Hepatocyte (in vitro differentiated cells): ENCODE results near the gene KLHL21. TPM values are rescaled to one million over a fixed set of nuclear protein-coding genes. Genes with fewer than 3 reads are reported as not detected.

Experiments
- DNase-seq: peaks from one replicate; pipeline ENCODE4 v3.0.0-alpha.2; 2016; ENCODE audit warnings: low spot score
- H2AFZ ChIP-seq: fragments of 200-600 bp; sonication (generic); 2 replicates; pipeline ENCODE4 v1.6.0; 2016; ENCODE audit warnings: antibody characterized with exemption, mild to moderate bottlenecking
- H3K27ac ChIP-seq: fragments of 200-600 bp; sonication (generic); 2 replicates; pipeline ENCODE4 v1.5.1; 2016; ENCODE audit warnings: mild to moderate bottlenecking
- H3K27me3 ChIP-seq: fragments of 200-600 bp; sonication (generic); 2 replicates; pipeline ENCODE4 v1.6.1; 2016
- H3K36me3 ChIP-seq: fragments of 200-600 bp; sonication (generic); replicated peaks from 2 replicates; pipeline ENCODE4 v1.5.1; 2016; ENCODE audit warnings: low read depth; ENCODE audit not compliant: insufficient read depth
- H3K4me1 ChIP-seq: fragments of 200-600 bp; sonication (generic); 2 replicates; pipeline ENCODE4 v1.5.1; 2016; ENCODE audit warnings: mild to moderate bottlenecking, moderate library complexity; ENCODE audit not compliant: insufficient read depth
- H3K4me2 ChIP-seq: fragments of 200-600 bp; sonication (generic); 2 replicates; pipeline ENCODE4 v1.6.0; 2016
- H3K4me3 ChIP-seq: fragments of 200-600 bp; sonication (generic); 2 replicates; pipeline ENCODE4 v1.5.1; 2016; ENCODE audit warnings: mild to moderate bottlenecking
- H3K79me2 ChIP-seq: fragments of 200-600 bp; sonication (generic); 2 replicates; pipeline ENCODE4 v1.6.0; 2017; ENCODE audit warnings: mild to moderate bottlenecking
- H3K9me2 ChIP-seq: fragments of 200-600 bp; sonication (generic); replicated peaks from 2 replicates; pipeline ENCODE4 v1.6.0; 2017; ENCODE audit warnings: mild to moderate bottlenecking; ENCODE audit not compliant: insufficient read depth
- H3K9me3 ChIP-seq: fragments of 200-600 bp; sonication (generic); 2 replicates; pipeline ENCODE4 v1.5.1; 2016; ENCODE audit warnings: low read depth, mild to moderate bottlenecking
- H4K20me1 ChIP-seq: fragments of 200-600 bp; sonication (generic); 2 replicates; pipeline ENCODE4 v1.6.0; 2016; ENCODE audit warnings: mild to moderate bottlenecking; ENCODE audit not compliant: insufficient read depth, poor library complexity, severe bottlenecking
- EZH2 ChIP-seq: fragments of 200-600 bp; sonication (generic); IDR thresholded peaks from 2 replicates; pipeline ENCODE4 v1.6.1; 2016; ENCODE audit warnings: antibody characterized with exemption, mild to moderate bottlenecking, borderline replicate concordance
- EZH2phosphoT487 ChIP-seq: fragments of 200-600 bp; sonication (generic); IDR thresholded peaks from one replicate; pipeline ENCODE4 v1.6.1; 2018; ENCODE audit warnings: antibody characterized with exemption, mild to moderate bottlenecking, low read depth, moderate library complexity; ENCODE audit not compliant: unreplicated experiment, severe bottlenecking
- WGBS: methylation state at CpG from one replicate; pipeline ENCODE4 v1.1.6; 2016; ENCODE audit warnings: low lambda C conversion rate; ENCODE audit errors: missing lambda C conversion rate; 5-methylcytosine and 5-hydroxymethylcytosine counted together
- polyA plus RNA-seq: library from polyadenylated mRNA; unstranded; fragments of >200 nt; fragmentation: Nextera tagmentation; extraction: Ambion mirVana; gene quantifications from 2 replicates; pipeline ENCODE4 v1.2.1, GENCODE V29; 2016
- total RNA-seq: library from RNA; depleted of rRNA; stranded (reverse); fragments of >200 nt; gene quantifications from 2 replicates; pipeline ENCODE4 v1.2.3, GENCODE V29; 2014
- TF ChIP-seq, protein P1 (sequence below): fragments of 200-600 bp; sonication (generic); IDR thresholded peaks from 2 replicates; pipeline ENCODE4 v1.5.1; 2016; ENCODE audit warnings: antibody characterized with exemption, mild to moderate bottlenecking; ENCODE audit not compliant: poor library complexity

The KLHL21 gene
- total and polyA plus RNA-seq, 2 experiments from 2014 or later, result 20.0 to 20.6 TPM

DNA sequence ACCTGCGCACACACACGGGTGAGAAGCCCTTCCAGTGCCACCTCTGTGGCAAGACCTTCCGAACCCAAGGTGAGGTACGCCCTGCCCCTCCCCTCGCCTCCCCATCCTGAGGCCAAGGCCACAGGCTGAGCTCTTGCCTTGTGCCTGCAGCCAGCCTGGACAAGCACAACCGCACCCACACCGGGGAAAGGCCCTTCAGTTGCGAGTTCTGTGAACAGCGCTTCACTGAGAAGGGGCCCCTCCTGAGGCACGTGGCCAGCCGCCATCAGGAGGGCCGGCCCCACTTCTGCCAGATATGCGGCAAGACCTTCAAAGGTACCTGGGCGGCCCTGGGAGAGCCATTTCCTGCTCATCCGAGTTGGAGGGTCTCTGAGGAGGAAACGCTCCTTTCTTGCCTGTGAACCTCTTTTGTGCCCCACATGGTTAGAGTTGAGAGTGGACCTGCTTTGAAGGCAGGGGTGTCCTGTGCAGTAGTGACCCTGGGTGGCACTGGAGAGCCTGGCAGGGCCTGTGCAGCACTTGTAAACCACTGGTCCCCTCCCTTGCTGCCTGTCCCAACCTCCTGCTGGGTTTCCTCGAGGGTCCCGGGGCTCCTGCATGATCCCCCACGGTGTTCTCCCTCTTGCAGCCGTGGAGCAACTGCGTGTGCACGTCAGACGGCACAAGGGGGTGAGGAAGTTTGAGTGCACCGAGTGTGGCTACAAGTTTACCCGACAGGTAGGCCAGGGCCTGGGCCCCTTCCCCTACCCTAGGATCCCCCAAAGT lies 14.4 kb downstream of the KLHL21 start:
- no peak overlapping the region for H2AFZ ChIP-seq
- peaks cover 14% of the 10 kb centered on the region for H3K79me2 ChIP-seq
- no peak overlapping the region for H3K4me2 ChIP-seq
- no peaks in the 10 kb centered on the region for H3K27me3 ChIP-seq
- TF ChIP-seq, protein P1, sequence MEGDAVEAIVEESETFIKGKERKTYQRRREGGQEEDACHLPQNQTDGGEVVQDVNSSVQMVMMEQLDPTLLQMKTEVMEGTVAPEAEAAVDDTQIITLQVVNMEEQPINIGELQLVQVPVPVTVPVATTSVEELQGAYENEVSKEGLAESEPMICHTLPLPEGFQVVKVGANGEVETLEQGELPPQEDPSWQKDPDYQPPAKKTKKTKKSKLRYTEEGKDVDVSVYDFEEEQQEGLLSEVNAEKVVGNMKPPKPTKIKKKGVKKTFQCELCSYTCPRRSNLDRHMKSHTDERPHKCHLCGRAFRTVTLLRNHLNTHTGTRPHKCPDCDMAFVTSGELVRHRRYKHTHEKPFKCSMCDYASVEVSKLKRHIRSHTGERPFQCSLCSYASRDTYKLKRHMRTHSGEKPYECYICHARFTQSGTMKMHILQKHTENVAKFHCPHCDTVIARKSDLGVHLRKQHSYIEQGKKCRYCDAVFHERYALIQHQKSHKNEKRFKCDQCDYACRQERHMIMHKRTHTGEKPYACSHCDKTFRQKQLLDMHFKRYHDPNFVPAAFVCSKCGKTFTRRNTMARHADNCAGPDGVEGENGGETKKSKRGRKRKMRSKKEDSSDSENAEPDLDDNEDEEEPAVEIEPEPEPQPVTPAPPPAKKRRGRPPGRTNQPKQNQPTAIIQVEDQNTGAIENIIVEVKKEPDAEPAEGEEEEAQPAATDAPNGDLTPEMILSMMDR, result no peak
- TF ChIP-seq EZH2phosphoT487 (no peak), EZH2 (no peak)
- H3K9me2 ChIP-seq, result no peaks in the 10 kb centered on the region
- H3K4me1 ChIP-seq, result peaks cover under 1% of the 10 kb centered on the region
- H3K4me3 ChIP-seq, result no peak overlapping the region
- H3K36me3 ChIP-seq, result no peaks in the 10 kb centered on the region
- no peaks in the 10 kb centered on the region for H3K9me3 ChIP-seq
- WGBS, result 95% methylated on average over 25 of the region's 25 CpGs
- no peak overlapping the region for H3K27ac ChIP-seq
- DNase-seq, result no peak
- no peaks in the 10 kb centered on the region for H4K20me1 ChIP-seq

DNA sequence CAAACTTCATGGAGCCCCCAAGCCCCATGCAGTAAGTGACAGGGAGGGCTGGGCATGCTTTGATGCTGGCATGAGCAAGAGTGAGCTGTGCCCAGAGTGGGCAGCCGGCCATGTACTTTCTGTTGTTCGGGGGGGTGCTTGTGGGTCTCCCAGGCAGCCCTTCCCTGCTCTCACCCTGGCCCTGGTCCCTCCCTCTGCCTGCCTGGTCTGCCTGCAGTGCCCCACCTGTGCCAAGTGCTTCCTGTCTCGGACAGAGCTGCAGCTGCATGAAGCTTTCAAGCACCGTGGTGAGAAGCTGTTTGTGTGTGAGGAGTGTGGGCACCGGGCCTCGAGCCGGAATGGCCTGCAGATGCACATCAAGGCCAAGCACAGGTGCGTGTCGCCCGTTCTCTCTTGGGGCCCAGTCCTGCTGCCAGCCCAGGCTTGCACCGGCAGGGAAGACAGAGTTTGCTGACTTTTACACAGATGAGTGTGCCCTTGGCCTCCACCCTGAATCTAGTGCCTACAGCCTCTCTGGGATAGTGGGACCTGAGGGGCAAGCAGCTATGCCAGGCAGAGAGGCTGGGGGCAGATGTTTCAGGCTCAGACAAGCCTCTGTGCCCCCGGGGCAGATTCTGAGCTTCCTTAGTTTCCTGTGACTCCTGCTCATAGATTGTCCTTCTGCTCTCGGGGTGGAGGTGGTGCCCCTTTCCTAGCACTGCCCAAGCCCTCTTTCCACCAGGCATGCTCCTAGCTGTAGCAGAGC lies 15.2 kb downstream of the KLHL21 start:
- Histone ChIP-seq H3K79me2 (peaks cover 21% of the 10 kb centered on the region), H3K4me2 (no peak overlapping the region), H4K20me1 (no peaks in the 10 kb centered on the region), H3K36me3 (no peaks in the 10 kb centered on the region), H3K4me1 (peaks cover 9% of the 10 kb centered on the region), H3K27ac (no peak overlapping the region), H2AFZ (no peak overlapping the region), H3K4me3 (no peak overlapping the region), H3K9me3 (no peaks in the 10 kb centered on the region), H3K27me3 (no peaks in the 10 kb centered on the region), H3K9me2 (no peaks in the 10 kb centered on the region)
- no peak for DNase-seq
- no peak for TF ChIP-seq EZH2phosphoT487
- TF ChIP-seq EZH2, result no peak
- TF ChIP-seq, protein P1, result no peak
- WGBS, result 92% methylated on average over 13 of the region's 13 CpGs

DNA sequence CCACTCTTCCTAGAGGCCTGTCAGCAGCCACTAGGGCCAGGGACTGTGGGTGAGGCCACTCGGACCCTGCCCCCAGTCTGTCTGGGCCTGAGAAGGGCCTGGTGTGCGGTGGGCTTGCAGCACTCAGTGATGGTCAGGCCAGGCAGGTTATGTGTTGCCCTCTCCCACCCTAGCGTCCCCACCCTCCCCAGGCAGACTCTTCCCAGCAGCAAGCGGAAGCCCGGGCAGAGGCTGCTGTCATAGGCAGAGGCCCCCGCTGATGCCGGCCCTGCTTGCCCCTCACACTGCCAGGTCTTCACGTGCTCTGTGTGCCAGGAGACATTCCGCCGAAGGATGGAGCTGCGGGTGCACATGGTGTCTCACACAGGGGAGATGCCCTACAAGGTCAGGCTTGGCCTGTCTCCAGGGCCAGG lies 16.3 kb downstream of the KLHL21 start:
- Histone ChIP-seq H3K9me2 (no peaks in the 10 kb centered on the region), H3K27ac (no peak overlapping the region), H3K36me3 (no peaks in the 10 kb centered on the region), H3K4me1 (peaks cover 18% of the 10 kb centered on the region), H3K9me3 (no peaks in the 10 kb centered on the region), H2AFZ (no peak overlapping the region), H3K4me3 (no peak overlapping the region), H4K20me1 (no peaks in the 10 kb centered on the region), H3K4me2 (no peak overlapping the region), H3K79me2 (peaks cover 26% of the 10 kb centered on the region), H3K27me3 (no peaks in the 10 kb centered on the region)
- TF ChIP-seq EZH2phosphoT487 (no peak), EZH2 (no peak)
- TF ChIP-seq, protein P1, result no peak
- WGBS, result 95% methylated on average over 10 of the region's 11 CpGs
- no peak for DNase-seq
